Measurements from ENCODE around the gene FPGS.
"Not testable (repeated sequence)": the region's sequence is repeated elsewhere in the genome, so short reads cannot be mapped to it uniquely, and the experiment has no call there.

The FPGS gene

GRCh38 chr9:127835991-127836516, 33.4 kb downstream of the FPGS start:
- DNase-seq (ENCODE audit: low read depth in 2 of 2, low spot score in 1 of 2): no peak

- not testable (repeated sequence) for DNase-seq (ENCODE audit: low read depth in 2 of 2, low spot score in 1 of 2)
These were observed 33.9 kb downstream of the FPGS start for GRCh38 chr9:127836561-127836960.

GRCh38 chr9:127837346-127837745, 34.7 kb downstream of the FPGS start:
- no peak for DNase-seq (ENCODE audit: low read depth in 2 of 2, low spot score in 1 of 2)

DNA sequence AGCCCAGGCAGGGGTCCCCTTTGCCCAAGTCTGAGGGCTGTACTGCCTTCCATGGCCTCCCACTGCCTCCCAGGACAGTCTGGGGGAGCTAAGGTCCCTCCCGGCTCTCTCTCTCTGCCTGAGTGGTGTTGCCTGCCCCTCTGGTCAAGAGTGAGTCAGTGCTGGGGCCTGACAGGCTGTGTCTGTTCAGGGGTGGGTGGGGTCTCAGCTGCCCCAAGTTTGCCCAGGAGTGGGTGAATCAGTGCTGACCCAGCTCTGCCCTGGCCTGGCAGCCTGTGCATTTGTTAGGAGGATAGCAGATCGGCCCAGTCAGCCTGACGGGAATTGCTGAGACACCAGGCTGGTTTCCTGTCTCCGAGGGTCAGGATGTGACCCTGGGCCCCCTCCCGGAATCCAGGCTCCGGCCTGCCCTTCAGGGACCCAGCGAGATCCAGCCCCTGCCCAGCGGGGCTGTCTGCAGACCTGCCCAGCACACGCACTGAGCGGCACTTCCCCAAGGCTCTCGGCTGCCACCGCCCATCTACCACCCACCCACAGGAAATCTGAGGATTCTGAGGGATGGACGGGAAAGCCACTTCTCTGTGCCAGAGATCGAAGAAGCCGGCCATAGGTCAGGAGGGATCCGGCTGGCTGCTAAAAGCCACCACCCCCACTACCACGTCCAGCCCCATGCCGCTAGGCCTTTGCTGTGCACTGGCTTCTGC, 35.8 kb downstream of the FPGS start:
- DNase-seq (ENCODE audit: low read depth in 2 of 2, low spot score in 1 of 2): no peak

DNA sequence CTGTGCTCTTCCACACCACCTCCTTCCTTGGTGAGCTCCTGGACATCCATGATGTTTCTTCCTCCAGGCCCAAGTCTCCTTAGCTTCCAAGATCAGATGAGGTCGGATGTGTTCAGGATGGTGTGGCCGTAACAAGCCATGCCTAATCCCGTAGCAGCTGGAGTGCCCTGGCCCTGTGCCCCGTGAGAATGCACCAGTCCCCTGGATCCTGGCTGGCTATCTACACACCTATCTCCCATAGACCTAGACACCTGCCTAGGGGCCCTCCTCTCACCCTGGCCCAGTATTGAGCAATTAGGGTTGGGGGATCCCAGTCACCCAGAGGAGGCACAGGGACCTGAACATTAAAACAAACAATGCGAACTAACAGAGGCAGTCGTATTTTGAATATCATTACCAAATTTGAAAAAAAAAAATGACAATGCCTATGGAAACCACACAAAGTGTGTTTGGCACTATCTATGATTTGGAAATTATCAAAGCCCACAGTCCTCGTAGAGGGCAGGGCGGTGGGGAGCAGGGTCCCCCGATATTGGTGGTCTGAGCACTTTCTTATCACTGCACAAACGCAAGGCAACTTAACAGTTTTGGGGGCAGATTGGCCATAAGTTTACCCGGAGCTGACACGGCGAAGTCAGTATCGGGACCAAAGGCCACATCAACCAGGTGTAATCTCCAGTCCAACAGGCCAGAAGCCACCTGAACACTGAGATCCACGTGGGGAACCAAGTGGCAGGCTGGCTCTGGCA, 38.6 kb downstream of the FPGS start:
- no peak for DNase-seq (ENCODE audit: low read depth in 2 of 2, low spot score in 1 of 2)

DNA sequence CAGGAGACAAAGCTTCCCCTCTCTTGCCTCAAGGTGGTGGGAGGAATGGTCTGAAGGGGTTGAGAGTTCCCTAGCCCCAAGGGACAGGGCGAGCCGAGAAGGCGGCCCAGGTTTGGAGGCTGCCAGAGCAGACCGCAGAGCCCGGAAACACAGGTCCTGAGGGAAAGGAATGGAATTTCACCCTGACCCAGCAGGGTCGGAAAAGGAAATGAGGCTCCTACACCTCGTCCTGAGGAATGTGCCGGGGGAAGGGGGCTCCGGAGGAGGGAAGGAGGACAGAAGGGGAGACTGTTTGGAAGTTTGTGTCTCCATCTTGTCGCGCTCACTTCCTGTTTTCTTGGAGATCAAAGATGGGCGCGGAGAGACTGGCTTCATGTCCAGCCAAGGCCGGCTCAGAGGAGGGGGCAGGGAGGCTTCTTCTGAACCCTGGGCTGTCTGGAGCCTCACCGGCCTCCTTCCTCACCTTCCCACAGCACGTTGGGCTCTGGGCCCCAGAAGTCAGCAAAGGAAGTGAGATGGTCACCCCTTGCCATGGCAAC, 42.2 kb downstream of the FPGS start:
- no peak for DNase-seq (ENCODE audit: low read depth in 2 of 2, low spot score in 1 of 2)

DNA sequence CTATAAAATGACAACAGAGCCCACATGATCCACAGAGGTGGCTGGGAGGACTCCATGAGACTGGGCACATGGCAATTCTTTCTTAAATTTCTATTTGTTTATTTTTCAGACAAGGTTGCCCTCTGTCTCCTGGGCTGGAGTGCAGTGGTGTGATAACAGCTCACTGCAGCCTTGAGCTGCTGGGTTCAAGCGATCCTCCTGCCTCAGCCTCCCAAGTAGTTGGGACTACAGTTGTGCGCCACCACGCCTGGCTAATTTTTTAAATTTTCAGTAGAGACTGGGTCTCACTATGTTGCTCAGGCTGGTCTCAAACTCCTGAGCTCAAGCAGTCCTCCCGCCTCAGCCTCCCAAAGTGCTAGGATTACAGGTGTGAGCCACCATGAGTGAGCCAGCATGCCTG, 42.9 kb downstream of the FPGS start:
- DNase-seq (ENCODE audit: low read depth in 2 of 2, low spot score in 1 of 2): not testable (repeated sequence)

GRCh38 chr9:127846443-127847177, 43.9 kb downstream of the FPGS start:
- DNase-seq (ENCODE audit: low read depth in 2 of 2, low spot score in 1 of 2): no peak

DNA sequence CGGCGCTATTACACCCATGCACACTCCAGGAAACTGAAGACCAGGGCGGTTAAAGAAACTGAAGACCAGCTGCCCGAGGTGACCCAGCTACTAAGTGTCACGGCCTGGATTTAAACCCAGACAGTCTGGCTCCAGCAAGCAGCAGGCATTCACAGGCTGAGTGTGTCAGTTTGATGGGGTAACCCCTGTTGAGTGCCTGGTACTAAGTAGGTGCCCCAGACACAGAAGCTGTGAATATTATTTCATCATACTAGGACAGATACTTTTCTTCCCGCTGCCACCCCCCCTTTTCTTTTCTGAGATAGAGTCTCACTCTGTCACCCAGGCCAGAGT, 44.5 kb downstream of the FPGS start:
- DNase-seq (ENCODE audit: low read depth in 2 of 2, low spot score in 1 of 2): no peak

- no peak for DNase-seq (ENCODE audit: low read depth in 2 of 2, low spot score in 1 of 2)
These were observed 45.4 kb downstream of the FPGS start for GRCh38 chr9:127847833-127848755.

DNA sequence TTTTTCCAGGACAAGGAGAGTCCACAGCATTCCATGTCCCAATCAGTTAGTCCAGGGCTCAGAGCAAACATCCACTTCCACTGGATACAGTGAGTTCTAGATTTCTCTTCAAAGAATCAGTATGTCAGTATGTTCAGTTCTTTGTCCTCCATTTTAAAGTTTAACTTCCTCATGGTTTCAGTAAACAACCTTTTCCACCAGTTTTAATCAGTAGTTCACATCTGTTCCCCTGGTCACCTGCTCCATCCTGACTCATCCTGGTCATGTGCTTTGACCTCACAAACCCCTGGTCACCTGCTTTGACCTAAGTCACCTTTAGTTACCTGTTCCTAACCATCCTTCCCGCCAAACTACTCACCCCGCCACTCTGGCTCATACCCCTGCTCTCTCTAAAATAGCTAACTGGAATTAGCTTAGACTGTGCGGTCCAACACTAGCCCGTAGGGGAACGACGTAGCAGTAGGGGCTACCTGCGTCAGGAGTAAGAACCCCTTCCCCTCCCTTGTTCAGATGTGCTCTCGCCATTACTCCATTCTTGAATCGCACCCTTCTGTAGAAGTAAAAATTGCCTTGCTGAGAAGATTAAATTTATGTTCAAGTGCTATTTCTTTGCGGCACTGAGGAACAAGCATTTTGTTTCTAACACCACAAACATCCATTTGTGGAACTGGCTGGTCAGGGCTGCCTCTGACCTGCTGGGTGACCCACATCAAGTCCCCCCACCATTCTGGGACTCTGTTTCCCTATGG, 46.2 kb downstream of the FPGS start:
- no peak for DNase-seq (ENCODE audit: low read depth in 2 of 2, low spot score in 1 of 2)

DNA sequence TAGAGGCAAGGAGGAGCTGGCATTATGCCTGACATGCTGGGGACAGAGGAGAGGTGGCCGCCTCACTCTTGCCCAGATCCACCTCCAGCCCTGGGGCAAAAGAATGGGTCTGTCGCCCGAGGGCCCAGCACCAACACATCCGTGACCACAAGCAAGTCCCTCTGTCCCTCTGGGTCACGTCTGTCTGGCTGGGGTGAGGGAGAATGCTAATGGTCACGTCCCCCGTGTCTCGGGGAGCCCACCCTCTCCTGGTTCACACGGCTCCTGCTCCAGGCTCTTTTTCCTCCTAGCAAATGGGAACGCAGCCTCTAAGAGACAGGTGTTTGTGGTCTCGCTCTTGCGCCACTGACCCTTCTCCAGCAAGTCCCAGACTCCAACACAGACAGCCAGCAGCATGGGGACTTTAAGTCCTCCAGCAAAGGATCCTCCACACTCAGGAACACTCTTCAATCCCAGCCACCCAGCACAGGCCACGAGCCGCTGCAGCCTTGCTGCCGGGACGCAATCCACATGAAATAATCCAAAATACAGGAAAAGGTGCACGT, 47.7 kb downstream of the FPGS start:
- DNase-seq (ENCODE audit: low read depth in 2 of 2, low spot score in 1 of 2): no peak

GRCh38 chr9:127852829-127853228, 50.1 kb downstream of the FPGS start:
- no peak for DNase-seq (ENCODE audit: low read depth in 2 of 2, low spot score in 1 of 2)

DNA sequence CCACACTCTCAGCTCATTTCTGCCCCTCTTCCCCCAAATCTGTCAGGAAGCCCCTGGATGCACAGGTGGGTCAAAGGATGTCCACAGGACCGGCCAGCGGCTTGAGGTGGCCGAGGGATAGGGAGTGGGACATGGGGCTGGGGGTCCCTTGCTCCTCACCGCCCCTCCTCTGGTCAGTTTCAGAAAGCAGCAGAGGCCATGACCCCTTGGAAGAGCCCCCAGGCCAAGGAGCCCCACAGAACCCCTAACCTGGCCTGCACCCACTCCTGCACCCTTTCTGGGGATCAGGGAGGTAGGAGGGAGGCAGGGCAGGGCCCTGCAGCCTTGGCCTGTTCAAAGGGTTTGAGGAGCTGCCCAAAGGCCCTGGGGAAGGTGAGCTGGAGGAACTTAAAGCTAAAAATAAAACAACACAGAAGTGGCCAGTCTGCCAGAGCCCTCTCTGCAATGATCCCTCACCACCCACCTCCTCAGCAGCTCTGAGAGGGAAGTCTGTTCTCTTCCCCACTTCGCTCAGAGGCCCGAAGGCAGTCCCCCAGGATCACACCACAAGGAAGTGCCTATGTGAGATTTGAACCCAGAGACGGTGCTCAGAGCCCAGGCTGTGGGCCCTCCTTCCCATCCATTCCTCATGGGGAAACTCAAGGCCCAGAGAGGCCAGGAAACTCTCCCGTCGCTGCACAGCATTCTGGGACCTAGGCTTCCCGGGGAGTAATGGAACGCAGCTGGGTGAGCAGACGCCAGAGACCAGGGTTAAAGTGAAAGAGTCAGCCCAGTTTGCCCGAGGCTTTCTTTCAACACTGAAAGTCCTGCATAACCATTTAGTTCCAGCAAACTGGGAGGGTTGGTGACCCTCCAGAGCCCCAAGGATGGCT, 50.9 kb downstream of the FPGS start:
- DNase-seq (ENCODE audit: low read depth in 2 of 2, low spot score in 1 of 2): no peak

- no peak for DNase-seq (ENCODE audit: low read depth in 2 of 2, low spot score in 1 of 2)
These were observed 51.6 kb downstream of the FPGS start, which contains the start of gene ENG for GRCh38 chr9:127854184-127854806. TSS of gene ENG (minus strand) at chr9:127854658. CDS start at chr9:127854355, 303 bp downstream.

- no peak for DNase-seq (ENCODE audit: low read depth in 2 of 2, low spot score in 1 of 2)
These were observed 52.3 kb downstream of the FPGS start for GRCh38 chr9:127854960-127855359.

DNA sequence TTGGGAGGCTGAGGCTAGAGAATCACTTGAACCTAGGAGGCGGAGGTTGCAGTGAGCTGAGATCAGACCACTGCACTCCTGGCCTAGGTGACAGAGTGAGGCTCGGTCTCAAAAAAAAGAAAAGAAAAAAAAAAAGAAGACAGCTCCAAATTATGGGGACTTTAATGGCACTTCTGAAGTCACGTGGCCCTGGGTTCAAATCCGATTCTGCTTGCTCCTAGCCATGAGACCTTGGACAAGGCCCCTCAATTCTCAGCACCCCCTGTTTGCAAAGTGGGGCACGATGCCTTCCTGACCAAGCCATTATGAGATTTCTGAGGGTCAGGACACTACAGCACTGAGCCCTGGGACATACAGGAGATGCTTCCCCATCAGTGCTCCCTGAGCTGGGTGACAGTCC, 52.8 kb downstream of the FPGS start:
- DNase-seq (ENCODE audit: low read depth in 2 of 2, low spot score in 1 of 2): no peak

DNA sequence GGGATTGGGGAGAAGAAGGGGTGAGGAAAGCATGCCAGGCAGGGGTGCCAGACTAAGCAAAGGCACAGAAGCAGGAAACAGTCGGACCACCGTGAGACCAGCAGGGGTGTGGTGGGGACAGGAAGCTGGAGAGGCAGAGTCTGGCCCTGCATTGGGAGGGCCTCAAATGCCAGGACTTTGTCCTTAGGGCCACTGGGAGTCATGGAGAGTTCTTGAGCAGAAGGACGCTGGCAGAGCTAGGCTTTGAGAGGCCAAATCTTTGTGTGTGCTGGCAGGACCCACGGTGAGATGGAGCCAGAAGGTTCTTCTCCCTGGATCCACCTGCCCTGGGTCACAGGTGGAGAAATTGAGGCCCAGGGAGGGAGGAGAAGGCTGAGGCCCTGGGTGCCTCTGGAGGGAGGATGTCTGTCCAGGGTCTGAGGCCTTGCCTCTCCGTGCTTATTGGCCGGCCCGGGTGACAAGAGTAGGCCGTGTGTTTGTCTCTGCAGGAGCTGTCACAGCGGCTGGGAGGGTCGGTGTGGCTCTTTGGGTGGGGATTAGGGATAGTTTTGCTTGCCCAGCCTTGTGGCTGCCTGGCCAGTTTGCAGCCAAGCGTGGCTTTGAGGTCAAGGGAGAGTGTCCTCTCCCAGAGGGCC, 53.5 kb downstream of the FPGS start:
- DNase-seq (ENCODE audit: low read depth in 2 of 2, low spot score in 1 of 2): no peak
